GM21360 (cell line): ENCODE data around the gene OXLD1.
A peak's percentile ranks its signal among the peaks of the same experiment; 100 is the strongest.

ENCODE experiments used
- ATAC-seq: cut with Tn5 transposase; IDR thresholded peaks from one replicate; pipeline ENCODE4 v1.9.1; 2021; ENCODE audit warnings: mild to moderate bottlenecking, moderate library complexity; ENCODE audit not compliant: unreplicated experiment

OXLD1 gene

DNA sequence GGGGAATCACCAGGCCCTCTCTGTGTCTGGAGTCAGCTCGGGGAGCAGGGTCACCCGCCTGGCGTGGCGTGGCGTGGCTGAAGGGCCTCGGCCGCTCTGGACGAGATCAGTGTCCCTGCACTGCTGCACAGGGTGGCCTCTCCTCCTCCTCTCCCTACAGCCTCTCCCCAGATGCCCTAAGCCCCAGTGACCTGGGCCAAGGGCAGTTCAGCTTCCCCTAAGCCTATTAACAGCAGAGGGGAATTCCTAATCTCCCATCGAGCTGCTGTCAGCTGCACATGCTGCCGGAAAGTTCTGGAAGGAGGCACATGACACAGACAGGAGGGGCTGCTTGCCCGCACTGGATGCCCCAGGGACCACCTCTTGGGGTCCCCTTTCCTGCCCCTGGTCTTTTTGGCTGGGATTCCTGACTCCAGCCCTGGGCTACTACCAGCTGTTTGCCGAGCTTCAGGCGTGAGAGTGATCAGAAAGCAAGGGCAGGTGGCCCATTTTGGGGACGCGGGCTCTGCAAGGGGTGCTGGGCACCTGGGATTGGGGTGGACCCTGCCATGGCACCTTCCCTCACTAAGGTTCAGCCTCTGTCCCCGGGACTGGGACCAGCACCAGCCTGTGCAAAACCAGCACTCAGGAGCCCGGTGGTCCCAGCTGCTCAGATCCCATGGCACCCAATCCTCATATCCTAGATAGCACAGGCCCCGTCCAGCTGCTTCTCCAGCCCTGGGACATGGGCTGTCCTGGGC, 10.9 kb downstream of the OXLD1 start:
- ATAC-seq: no peak

DNA sequence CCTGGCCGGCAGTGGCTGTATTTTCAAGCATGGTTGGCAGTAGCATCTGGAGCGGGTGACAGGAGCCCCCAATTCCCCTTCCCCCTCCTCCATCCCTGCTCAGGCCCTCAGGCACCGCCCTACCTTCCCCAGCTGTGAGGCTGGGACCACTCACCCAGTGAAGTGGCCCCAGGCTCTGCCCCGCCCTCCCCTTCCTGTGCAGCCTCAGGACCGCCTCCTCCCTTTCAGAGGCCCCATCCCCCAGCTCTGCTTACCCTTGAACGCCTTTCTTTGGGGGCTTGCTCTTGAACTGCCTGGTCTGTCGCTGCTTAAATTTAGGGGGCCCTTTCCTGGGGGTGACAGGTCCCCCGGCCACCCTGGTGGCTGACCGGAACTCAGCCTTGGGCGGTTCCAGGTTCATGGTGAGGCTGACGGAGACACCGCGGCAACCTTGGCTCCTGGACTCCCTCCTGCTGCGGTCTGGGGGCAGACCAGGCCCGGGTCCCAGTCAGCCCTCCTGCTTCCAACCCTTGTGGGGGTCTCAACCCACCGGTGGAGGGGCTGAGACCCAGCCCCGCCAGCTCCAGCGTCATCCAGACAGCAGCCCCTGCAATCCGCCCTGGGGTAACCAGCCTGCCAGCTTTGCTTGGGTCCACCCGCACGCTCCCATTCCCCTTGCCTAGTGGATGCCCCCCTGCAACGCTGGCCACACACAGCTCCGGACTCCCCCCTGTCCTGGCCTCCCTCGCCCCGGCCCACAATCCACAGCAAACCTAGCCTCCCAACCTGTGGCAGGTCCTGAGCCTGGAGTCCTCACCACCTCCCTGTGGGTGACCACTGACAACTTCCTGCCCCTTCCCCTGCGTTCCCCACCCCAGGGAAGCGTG, 13.3 kb downstream of the OXLD1 start:
- ATAC-seq: no peak

- no peak for ATAC-seq
Observed at GRCh38 chr17:81651692-81652091, 14.7 kb downstream of the OXLD1 start.

GRCh38 chr17:81650951-81651350, 15.5 kb downstream of the OXLD1 start:
- no peak for ATAC-seq

GRCh38 chr17:81648707-81649085, 17.7 kb downstream of the OXLD1 start:
- ATAC-seq: no peak

- ATAC-seq: no peak
Observed at GRCh38 chr17:81648013-81648706, 18.2 kb downstream of the OXLD1 start.

GRCh38 chr17:81647640-81648012, 18.8 kb downstream of the OXLD1 start:
- ATAC-seq: no peak

DNA sequence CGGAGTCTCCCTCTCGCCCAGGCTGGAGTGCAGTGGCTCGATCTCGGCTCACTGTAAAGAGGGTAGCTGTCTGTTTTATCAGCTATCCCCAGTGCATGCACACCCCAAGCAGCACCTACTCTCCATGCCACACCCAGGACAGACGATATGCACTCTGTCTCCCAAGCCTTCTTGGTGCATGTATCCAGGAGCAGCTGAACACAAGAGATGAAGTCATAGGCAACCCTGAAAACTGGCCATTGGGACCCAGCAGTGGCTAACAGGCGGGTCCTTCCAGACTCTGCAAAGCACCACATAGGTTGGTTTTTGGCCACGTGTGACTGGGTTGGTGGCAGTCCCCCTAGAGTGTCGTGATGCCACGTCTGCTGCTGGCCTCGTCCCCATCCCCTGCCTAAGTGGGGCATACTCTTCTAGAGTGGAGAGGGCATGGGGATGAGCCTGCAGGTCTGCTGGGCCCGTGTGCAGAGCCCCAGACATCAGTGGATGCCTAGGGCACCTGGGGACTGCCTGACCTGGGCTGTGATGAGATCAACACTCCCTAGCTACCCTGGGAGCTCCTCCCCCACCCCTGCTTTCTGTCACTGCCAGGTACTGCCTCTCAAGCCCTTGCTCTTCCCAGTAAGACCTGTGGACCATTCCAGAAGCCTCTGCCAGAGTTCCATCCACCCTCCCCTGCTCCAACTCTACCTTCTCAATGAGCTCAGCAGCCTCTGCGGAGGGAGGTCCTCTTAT, 19.4 kb downstream of the OXLD1 start:
- no peak for ATAC-seq

DNA sequence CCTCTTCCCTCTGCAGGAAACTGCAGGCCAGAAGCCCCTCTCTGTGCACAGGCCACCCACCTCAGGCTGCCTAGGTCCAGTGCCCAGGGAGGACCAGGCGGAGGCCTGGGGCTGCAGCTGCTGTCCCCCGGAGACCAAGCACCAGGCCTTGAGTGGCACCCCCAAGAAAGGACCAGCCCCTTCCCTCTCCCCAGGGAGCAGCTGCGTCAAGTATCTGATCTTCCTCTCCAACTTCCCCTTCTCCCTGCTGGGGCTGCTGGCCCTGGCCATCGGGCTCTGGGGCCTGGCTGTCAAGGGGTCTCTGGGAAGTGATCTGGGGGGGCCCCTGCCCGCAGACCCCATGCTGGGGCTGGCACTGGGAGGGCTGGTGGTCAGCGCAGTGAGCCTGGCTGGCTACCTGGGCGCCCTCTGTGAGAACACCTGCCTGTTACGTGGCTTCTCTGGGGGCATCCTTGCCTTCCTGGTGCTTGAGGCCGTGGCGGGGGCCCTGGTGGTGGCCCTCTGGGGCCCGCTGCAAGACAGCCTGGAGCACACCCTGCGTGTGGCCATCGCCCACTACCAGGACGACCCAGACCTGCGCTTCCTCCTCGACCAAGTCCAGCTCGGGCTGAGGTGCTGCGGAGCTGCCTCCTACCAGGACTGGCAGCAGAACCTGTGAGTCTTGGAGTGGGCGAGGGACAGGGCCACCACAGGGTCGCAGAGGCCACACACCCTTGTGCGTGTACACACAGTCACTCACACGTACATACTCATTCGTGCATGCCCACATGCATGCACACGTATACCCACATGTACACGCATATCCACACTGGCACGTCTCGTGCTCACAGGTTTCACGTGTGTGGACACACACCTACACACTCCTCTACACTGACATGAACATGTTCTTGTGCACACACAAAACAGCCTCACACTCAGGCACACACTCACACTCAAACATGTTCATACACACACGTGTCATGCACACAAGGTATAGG, 21.1 kb downstream of the OXLD1 start:
- ATAC-seq: no peak

- no peak for ATAC-seq
Observed at GRCh38 chr17:81644496-81644895, 21.9 kb downstream of the OXLD1 start.

DNA sequence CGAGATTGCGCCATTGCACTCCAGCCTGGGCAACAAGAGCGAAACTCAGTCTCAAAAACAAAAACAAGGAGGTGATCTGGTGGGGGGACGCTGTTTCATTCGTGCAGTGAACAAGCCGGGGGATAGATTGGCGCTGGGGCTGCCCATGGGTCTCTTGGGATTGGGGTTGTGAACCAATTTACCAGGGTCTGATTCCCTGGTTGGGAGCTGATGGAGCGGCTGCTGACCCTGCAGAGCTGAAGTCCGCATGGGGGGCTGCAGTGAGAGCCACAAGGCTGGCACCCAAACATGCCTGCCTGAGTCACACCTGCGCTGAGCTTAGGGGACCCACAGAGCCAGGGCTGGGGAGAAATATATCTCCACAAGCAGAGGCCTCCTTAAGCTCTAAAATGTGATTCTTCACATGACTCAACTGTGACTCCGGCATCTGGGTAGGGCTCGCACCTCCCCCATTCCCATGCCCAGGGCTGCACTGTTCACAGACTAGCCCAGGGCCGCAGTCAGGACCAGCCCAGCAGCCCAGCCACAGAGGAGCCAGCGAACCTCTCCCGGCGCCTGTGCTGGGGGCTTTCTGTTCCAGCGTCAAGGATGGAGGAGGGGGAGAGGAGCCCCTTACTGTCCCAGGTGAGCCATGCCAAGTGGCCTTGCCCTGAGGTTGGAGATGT, 24.4 kb downstream of the OXLD1 start:
- no peak for ATAC-seq

- no peak for ATAC-seq
Observed at GRCh38 chr17:81640011-81640410, 26.4 kb downstream of the OXLD1 start.

DNA sequence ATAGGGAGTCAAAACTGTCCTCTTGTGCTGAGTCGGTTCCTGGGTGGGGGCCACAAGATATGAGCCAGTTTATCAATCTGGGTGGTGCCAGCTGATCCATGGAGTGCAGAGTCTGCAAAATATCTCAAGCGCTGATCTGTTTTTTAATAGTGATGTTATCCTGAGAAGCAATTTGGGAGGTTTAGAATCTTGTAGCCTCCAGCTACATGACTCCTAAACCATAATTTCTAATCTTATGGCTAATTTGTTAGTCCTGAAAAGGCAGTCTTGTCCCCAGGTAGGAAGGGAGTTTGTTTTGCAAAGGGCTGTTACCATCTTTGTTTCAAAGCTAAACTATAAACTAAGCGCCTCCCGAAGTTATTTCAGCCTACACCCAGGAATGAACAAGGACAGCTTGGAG, 27.7 kb downstream of the OXLD1 start:
- no peak for ATAC-seq

DNA sequence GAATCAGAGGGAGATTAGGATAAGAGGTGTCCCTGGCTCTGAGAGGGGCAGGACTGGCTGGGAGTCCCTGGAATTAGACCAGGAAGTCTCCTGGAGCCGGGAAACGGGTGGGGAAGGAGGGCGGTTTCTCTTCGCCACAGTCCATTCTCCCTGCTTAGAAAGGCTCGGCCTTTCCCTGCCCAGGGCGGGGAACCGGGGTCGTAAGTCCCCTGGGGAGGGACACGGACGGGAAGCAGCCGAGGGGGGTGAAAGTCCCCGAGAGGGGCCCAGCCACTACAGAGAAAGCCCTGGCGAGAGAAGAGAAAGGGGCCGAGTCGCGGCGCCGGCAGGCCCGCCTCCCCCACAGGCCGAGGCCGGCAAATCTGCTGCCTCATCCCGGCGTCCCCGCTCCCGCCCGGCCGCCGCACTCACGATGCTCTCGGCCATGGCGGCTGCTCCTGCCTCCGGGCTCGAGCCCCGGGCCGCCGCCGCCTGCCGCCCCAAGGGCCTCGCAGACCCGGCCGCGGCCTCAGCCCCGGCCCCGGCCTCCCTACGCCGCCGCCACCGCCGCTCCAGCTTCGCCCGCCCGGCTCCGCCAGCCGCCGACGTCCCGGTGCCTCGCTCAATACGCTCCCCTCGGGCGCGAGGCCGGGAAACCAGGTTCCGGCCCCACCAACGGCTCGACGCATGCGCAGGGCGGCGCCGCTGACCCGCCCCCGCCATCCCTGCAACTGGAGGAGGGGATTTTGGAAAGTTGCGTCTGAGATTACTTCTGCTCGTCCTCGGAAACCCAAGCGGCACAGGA, 29.7 kb downstream of the OXLD1 start, which contains the start of the genes NPLOC4 and TSPAN10:
Gene NPLOC4 (minus strand): TSS at position 608 of the 784 bp plus-strand sequence. CDS start 182 bp downstream, at position 426.
Gene TSPAN10 (plus strand): TSS at position 692 of the 784 bp plus-strand sequence. CDS start 5,217 bp downstream, outside the sequence.
- peak; percentile 88 for ATAC-seq

DNA sequence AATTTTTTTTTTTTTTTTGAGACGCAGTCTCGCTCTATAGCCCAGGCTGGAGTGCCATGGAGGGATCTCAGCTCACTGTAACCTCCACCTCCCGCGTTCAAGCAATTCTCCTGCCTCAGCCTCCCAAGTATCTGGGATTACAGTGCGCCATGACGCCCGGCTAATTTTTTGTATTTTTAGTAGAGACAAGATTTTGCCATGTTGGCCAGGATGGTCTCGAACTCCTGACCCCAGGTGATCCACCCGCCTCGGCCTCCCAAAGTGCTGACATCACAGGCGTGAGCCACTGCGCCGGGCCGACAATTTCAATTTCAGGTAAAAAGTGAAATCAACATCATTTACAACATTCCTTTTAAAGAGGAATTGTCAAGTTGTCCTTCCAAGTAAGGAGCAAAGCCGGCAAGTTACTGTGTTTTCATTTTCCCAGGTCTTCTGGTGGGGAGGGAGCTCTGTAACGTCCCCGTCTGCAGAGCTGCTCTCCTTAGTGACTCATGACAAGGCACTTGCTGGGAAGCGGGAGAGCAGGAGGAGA, 30.4 kb downstream of the OXLD1 start:
- no peak for ATAC-seq

GRCh38 chr17:81635431-81635830, 31.0 kb downstream of the OXLD1 start:
- ATAC-seq: no peak

- ATAC-seq: no peak
Observed at GRCh38 chr17:81631482-81631881, 34.9 kb downstream of the OXLD1 start.

- ATAC-seq: no peak
Observed at GRCh38 chr17:81630274-81630673, 36.1 kb downstream of the OXLD1 start.
